Measurements from ENCODE around the gene SMARCB1. TPM values are rescaled to one million over a fixed set of nuclear protein-coding genes. Genes with fewer than 3 reads are reported as not detected.

SMARCB1 gene
- total RNA-seq, 2 donors from 2014 or later: 136 to 148 TPM

DNA sequence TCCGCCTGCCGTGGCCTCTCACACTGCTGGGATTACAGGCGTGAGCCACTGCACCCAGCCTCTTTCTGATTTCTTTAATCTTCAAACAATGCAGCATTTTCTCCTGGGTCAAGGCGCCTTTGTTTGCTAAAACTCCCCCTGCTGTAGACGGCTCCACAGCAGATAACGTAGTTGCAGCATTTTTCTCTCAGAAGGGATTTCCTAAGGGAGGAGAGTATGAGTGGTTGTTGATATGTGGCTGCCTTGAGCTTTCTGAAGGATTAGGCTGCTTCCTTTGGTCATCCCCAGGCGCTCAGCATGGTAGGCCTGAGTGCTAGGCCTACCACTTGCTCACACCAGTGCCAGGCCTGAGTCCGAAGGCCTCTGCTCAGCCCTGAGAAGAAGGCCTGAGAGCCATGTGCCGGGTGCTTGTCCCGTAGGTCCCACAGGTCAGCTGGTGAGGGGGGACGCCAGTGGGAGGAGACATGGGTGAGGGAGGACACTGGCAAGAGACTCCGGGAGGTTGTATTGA is 18.1 kb downstream of the SMARCB1 start:
- Histone ChIP-seq H3K27ac (ENCODE audit: low read depth, low read length) (no peak overlapping the region), H3K27me3 (ENCODE audit: control insufficient read depth, insufficient read depth, low read length, poor library complexity, severe bottlenecking) (no peaks in the 10 kb centered on the region), H3K9ac (ENCODE audit: extremely low read depth, low read length, poor library complexity, severe bottlenecking) (no peak overlapping the region), H3K36me3 (ENCODE audit: control insufficient read depth, insufficient read depth, low read length) (peaks cover 69% of the 10 kb centered on the region), H3K9me3 (ENCODE audit: control insufficient read depth, low read length) (no peaks in the 10 kb centered on the region), H3K4me3 (ENCODE audit: low read length) (no peak overlapping the region), H3K4me1 (ENCODE audit: control insufficient read depth, insufficient read depth, low read length) (no peaks in the 10 kb centered on the region)
- Mint-ChIP-seq H3K27me3 (ENCODE audit: insufficient read depth) (no peaks in the 10 kb centered on the region), H3K4me3 (no peak overlapping the region), H3K27ac (peak overlapping the region; percentile 91), H3K4me1 (peaks cover 20% of the 10 kb centered on the region), H3K9me3 (no peaks in the 10 kb centered on the region), H3K36me3 (ENCODE audit: low read depth) (peaks cover 79% of the 10 kb centered on the region)
- TF ChIP-seq, protein P1, sequence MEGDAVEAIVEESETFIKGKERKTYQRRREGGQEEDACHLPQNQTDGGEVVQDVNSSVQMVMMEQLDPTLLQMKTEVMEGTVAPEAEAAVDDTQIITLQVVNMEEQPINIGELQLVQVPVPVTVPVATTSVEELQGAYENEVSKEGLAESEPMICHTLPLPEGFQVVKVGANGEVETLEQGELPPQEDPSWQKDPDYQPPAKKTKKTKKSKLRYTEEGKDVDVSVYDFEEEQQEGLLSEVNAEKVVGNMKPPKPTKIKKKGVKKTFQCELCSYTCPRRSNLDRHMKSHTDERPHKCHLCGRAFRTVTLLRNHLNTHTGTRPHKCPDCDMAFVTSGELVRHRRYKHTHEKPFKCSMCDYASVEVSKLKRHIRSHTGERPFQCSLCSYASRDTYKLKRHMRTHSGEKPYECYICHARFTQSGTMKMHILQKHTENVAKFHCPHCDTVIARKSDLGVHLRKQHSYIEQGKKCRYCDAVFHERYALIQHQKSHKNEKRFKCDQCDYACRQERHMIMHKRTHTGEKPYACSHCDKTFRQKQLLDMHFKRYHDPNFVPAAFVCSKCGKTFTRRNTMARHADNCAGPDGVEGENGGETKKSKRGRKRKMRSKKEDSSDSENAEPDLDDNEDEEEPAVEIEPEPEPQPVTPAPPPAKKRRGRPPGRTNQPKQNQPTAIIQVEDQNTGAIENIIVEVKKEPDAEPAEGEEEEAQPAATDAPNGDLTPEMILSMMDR (conservative IDR thresholded peaks at IDR 0.05): peak; percentile 41
- WGBS, 2 experiments (ENCODE audit: insufficient coverage in 1 of 2, insufficient read length in 1 of 2): 69 to 77% methylated on average over 9 to 12 of the region's 12 CpGs
- DNase-seq: peak; percentile 57

DNA sequence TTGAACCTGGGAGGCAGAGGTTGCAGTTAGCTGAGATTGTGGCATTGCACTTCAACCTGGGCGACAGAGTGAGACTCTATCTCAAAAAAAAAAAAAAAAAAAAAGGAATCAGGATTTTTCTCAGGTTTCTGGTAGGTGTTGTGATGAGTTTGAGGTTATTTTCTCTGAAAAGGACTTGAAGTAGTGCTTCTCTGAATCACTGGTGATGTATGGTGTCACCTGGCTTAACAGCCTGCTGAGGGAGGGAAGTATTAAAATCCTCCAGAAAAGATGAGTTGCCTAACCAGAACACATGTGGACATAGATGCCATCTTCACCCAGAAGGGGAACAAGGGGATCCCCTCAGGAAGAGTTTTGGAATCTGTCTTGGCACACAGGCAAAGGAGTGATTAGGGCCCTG is 20.1 kb downstream of the SMARCB1 start:
- TF ChIP-seq, protein P1 (conservative IDR thresholded peaks at IDR 0.05): no peak
- Mint-ChIP-seq H3K36me3 (ENCODE audit: low read depth) (peaks cover 78% of the 10 kb centered on the region), H3K27ac (no peak overlapping the region), H3K9me3 (no peaks in the 10 kb centered on the region), H3K27me3 (ENCODE audit: insufficient read depth) (no peaks in the 10 kb centered on the region), H3K4me3 (no peak overlapping the region), H3K4me1 (peaks cover 20% of the 10 kb centered on the region)
- 100% methylated on average over 1 of the region's 1 CpG; no CpG with 5 or more reads in 1 of the 2 experiments for WGBS, 2 experiments (ENCODE audit: insufficient coverage in 1 of 2, insufficient read length in 1 of 2)
- no peak for DNase-seq
- H3K27ac ChIP-seq (ENCODE audit: low read depth, low read length): no peak overlapping the region
- no peaks in the 10 kb centered on the region for H3K27me3 ChIP-seq (ENCODE audit: control insufficient read depth, insufficient read depth, low read length, poor library complexity, severe bottlenecking)
- H3K4me3 ChIP-seq (ENCODE audit: low read length): no peak overlapping the region
- no peak overlapping the region for H3K9ac ChIP-seq (ENCODE audit: extremely low read depth, low read length, poor library complexity, severe bottlenecking)
- H3K4me1 ChIP-seq (ENCODE audit: control insufficient read depth, insufficient read depth, low read length): no peaks in the 10 kb centered on the region
- peaks cover 63% of the 10 kb centered on the region for H3K36me3 ChIP-seq (ENCODE audit: control insufficient read depth, insufficient read depth, low read length)
- H3K9me3 ChIP-seq (ENCODE audit: control insufficient read depth, low read length): no peaks in the 10 kb centered on the region

DNA sequence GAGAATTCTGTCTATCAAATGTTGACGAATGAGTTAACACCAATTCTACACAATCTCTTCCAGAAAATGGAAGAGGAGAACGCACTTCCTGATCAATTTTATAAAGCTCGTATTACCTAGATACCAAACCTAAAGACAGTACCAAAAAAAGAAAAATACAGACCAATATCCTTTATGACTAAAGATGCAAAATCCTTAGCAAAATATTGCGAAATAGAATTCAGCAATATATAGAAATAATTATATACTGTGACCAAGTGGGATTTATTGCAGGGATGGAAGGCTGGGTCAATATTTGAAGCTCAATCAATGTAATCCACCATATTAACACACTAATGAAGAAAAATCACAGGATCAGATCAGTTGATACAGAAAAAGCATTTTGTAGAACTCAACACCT is 25.6 kb downstream of the SMARCB1 start:
- TF ChIP-seq, protein P1 (conservative IDR thresholded peaks at IDR 0.05): no peak
- Mint-ChIP-seq H3K27ac (no peak overlapping the region), H3K36me3 (ENCODE audit: low read depth) (peaks cover 77% of the 10 kb centered on the region), H3K27me3 (ENCODE audit: insufficient read depth) (no peaks in the 10 kb centered on the region), H3K4me3 (no peak overlapping the region), H3K9me3 (no peaks in the 10 kb centered on the region), H3K4me1 (no peaks in the 10 kb centered on the region)
- no peaks in the 10 kb centered on the region for H3K9me3 ChIP-seq (ENCODE audit: control insufficient read depth, low read length)
- no peak overlapping the region for H3K27ac ChIP-seq (ENCODE audit: low read depth, low read length)
- H3K4me1 ChIP-seq (ENCODE audit: control insufficient read depth, insufficient read depth, low read length): no peaks in the 10 kb centered on the region
- DNase-seq: no peak
- H3K9ac ChIP-seq (ENCODE audit: extremely low read depth, low read length, poor library complexity, severe bottlenecking): no peak overlapping the region
- H3K27me3 ChIP-seq (ENCODE audit: control insufficient read depth, insufficient read depth, low read length, poor library complexity, severe bottlenecking): no peaks in the 10 kb centered on the region
- peaks cover 60% of the 10 kb centered on the region for H3K36me3 ChIP-seq (ENCODE audit: control insufficient read depth, insufficient read depth, low read length)
- WGBS, 2 experiments (ENCODE audit: insufficient coverage in 1 of 2, insufficient read length in 1 of 2): 90 to 94% methylated on average over 3 of the region's 4 CpGs
- H3K4me3 ChIP-seq (ENCODE audit: low read length): no peak overlapping the region

All from endodermal cell (in vitro differentiated cells).